GM19438 (cell line): ENCODE data around the gene VASH1.

Experiments
- ATAC-seq: cut with Tn5 transposase; IDR thresholded peaks from one replicate; pipeline ENCODE4 v1.9.1; 2021; ENCODE audit warnings: low read depth; ENCODE audit not compliant: unreplicated experiment

The VASH1 gene

DNA sequence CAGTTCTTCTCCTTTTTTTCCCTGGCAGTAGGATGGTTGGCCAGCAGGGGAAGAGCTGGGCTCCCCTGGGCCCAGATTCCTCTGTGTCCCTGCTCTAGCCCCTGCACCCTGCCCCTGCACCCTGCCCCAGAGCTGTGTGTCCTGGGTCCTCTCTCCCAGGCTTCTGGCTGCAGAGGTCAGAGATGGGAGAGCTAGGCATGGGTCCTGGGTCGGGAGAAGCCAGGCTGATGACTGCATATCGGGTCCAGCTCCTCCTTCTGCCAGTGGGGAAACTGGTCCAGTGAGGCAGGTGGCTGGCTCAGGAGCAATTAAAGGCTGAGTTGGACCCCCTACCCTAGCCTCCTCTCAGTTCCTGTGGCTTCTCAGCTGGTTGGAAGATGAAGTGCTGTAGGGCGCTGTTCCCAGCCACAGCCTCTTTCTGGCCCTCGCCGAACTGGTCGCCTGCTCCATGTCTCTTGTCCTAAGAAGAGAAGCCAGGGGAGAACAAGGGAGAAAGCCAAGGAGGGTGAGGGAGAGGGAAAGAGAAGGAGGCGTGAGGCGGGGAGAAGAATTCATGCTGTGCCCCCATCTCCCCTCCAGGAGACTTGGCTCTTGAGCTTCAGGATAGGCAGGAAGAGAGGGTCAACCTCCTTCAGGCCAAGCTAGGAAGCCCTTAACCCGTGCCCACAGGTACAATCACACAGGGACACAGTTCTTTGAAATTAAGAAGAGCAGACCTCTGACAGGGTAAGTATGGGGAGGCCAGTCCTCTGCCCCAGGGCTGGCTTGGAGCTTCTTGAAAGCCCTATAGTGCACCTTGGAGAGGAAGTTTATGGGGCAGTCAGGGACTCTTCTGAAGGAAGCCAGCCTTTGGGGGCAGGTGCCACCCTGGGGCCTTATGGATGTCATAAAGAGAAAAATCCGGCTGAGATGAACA is 9.5 kb downstream of the VASH1 start:
- no peak for ATAC-seq

DNA sequence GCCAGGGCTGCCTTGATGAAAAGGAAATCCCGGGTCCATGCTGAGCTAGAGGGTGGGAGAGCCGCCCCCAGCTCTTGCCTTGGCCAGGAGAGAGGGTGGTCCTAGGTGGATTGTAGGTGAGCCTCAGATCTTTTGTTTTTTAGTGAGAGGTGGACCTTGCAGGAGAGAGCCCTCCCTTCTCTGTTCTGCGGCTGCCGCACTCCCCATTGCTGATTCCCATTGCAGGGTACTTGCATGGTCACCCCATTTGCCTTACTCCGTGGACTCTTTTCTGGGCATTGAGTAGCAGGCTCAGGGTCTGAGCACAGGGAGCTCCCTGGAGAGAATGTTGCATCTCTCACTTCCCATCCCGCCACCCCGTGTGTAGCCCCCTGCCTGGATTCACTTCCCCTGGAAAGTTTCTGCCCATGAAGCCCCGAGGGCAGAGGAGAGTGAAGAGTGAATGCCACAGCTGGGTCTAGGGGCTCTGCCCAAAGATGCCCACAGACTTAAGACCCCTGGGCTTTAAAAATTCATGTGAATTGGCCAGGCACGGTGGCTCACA is 10.2 kb downstream of the VASH1 start:
- no peak for ATAC-seq

DNA sequence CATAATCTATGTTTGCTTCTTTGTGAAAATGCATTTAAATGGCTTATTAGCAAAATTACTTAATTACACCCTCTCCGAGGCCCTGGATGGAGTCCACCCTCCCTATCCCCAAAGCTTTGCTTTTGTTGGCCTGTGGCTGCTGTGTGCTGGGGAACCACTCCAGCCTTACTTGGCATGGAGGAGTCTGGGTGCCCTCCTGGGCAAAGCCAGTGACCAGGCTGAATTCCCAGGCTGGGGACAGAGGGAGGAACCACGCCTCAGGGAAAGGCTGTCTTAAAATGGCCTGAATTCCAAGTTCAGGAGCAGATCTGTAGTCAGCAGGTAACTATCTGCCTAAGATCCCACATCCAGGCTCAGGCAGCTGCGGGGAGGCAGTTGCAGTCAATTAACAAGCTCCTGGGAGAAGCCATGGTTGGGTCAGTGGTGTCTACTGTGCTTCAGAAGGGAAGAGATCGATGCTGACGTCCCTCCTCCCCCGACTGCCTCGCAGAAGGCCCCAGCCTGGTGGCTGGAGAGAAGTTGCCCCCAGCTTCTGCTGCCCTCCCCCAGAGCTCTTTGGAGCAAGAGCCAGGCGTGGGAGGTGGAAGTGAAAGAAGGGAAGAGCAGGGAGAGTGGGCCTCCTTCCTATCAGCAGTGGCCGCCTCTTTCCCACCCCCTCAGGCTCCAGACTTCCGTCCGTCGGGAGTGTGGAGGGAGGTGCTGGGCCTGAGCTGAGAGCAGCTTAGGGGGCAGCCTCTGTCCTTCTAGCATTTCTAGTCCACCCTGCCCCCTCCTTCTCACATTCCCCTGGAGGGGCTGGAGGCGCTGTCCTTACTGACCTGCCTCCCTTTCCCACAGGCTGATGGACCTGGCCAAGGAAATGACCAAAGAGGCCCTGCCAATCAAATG is 11.3 kb downstream of the VASH1 start:
- no peak for ATAC-seq

DNA sequence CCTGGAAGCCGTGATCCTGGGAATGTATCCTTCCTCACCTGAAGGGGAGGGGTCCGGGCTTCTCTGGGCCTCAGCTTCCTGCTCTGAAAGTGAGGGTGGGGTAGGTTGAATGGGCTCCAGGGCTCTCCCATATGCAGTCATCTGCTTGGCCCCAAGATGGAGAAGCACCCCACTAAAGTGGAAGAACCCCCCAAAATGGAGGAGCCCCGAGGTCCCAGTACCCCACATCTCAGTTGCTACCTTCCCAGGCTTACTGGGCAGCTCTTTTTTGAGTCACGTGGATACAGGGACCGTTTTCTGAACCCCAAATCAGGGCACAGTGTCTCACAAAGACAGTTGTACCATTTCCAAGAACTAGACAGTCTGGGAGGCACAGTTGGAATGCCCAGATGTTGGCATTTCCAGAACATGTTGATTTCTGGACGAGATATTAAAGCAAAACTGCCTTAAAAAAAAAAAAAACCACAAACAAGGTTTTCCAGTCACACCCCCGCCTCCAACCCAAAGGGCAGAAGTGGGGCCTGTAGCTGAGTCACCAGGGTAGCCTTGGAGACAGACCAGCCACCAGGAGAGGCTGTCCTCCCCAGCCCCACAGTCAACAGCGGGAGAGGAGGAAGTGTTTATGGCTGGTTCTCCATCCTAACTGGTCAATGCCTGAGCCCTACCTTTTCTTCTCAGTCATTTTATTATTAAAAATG is 12.1 kb downstream of the VASH1 start:
- ATAC-seq = no peak

DNA sequence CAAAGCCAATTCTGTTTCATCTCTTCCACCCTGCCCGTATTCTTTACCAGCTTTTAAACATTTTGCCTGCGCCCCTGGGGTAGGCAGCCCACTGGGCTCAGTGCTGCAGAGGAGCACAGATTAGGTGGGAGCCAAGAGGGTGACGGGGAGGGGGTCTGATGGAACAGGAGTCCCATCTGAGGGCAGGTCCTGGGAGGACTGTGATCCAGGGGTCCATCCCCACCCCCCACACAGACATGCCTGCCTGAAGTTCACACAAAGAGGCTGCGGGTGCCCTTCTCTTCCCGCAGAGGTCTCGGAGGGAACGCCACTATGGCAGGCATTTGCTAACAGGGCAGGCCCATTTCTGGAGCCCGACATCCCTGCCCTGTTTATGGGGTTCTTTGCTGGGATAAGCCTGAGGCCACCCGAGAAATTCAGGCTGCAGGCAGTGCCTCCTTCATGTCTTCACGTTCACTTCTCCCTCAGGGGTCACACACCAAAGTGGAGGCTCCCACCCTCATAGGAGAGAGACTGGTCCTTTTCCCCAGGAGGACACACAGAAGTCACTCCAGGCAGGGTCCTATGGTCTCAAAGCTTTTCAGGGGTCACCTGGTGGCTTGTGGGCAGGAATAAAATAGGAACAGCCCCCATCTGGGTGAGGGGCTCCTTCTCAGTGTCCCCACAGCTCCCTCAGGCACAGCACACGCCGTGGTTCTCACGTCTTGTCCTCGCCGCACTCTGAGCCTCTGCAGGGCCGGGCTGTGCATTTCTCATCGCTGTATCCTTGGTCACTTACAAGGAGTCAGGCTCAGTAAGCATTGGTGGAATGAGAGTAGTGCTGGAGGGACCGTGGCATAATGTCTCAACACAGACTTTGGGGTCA is 12.9 kb downstream of the VASH1 start:
- no peak for ATAC-seq

DNA sequence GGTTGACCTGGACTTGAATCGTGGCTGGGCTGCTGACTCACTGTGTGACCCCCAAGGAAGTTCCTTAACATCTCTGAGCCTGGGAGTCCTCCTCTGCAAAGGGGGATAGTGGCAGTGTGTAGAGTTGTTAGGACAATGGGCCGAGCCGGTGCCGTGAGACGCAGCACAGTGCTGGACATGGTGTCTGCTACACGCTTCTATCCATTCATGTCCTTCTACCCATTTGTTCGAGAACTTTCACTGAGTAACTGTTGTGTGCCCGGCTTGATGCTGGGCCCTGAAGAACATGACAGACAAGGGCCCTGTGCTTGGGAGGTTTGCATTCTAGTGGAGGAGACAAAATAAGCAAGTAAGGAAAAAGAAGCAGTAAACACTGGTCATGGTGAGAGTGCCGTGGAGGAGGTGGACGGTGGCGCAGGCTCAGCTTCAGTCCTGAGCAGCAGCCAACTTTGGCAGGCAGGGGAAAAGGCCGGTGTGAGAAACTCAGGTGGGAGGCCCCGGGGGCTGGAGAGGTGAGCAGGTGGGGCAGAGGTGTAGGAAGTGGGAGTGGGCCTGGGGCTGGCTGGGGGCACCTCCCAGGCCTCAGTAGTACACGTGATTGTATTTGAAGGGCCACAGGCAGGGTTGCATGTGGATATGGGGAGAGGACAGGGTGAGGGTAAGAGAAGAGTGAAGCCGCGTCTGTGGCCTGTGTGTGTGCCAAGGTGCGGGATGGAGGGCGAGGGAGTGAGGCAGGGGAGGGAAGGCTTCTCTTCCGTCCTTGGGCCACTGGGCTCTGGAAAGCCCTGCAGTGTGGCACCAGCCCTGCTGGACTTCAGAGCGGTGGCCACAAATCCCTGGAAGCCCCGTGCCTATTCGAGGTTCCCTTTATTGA is 13.8 kb downstream of the VASH1 start:
- no peak for ATAC-seq

DNA sequence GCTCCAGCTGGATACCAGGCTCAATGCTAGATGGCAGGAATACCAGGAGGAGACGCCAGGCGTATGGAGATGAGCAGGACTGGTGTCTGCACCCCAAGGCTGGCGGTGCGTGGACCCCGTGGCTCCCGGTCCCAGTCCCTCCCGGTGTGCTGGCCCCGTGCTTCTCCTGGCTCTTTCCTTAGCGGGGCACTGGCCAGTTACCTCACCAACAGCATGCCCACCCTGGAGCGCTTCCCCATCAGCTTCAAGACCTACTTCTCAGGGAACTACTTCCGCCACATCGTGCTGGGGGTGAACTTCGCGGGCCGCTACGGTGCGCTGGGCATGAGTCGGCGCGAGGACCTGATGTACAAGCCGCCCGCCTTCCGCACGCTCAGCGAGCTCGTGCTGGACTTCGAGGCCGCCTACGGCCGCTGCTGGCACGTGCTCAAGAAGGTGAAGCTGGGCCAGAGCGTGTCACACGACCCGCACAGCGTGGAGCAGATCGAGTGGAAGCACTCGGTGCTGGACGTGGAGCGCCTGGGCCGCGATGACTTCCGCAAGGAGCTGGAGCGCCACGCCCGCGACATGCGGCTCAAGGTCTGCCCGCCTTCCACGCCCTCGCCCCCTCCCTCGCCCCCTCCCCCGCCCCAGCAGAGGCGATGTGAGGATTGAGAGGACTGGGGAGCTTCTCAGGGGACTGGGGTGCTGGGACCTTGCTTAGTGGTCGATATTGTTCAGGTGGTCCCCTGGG is 14.6 kb downstream of the VASH1 start:
- ATAC-seq = no peak

DNA sequence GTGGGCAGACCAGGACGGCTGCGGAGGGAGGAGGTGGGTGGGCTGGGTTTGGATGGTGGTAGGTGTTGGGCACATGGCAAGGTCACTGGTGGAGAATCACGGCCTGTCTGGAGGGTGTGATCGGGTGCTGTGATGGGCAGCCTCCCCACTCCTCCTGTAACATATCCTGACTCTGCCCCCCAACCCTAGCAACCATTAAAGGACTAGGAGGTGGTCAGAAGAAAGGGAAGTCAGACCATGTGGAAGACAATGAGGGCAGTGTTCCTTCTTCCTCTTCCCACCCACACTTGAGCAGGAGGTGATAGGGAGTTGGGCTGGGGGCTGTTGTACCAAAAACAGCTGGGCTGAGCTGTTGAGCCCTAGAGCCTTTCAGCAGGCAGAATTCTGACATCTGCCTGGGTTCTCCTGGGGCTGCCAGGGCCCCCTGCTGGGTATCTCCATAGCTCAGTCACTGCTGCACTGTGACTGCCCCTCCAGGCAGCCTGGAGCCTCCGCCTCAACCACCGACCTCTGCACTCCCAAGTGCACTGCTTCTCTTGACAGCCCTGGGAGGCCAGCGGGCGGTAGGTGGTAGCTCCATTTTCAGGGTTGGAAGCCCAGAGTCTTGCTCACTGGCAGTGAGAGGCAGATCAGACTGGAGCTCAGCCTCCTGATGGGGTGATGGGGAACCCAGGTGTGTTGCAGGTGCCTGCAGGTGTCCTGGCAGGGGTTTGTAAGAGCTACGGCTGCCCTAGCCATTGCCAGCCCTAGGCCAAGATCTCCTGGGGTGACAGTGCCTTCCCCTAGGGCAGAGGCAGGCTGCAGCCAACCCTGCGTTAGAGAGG is 15.4 kb downstream of the VASH1 start:
- ATAC-seq = no peak

DNA sequence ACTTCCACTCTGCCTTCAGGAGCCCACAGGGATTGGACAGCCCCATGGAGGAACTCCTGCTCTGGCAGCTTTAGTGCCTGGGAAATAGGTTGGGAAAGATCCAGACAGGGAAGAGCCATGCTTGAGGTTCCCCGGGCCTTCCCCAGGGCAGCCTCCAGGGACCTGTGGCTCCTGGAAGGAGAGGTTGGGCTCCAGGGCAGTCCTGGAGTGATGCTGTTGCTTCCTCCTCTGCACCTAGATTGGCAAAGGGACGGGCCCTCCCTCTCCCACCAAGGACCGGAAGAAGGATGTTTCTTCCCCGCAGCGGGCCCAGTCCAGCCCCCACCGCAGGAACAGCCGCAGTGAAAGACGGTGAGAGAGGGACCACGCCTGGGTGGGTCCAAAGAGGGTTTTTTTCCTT is 16.5 kb downstream of the VASH1 start:
- no peak for ATAC-seq

DNA sequence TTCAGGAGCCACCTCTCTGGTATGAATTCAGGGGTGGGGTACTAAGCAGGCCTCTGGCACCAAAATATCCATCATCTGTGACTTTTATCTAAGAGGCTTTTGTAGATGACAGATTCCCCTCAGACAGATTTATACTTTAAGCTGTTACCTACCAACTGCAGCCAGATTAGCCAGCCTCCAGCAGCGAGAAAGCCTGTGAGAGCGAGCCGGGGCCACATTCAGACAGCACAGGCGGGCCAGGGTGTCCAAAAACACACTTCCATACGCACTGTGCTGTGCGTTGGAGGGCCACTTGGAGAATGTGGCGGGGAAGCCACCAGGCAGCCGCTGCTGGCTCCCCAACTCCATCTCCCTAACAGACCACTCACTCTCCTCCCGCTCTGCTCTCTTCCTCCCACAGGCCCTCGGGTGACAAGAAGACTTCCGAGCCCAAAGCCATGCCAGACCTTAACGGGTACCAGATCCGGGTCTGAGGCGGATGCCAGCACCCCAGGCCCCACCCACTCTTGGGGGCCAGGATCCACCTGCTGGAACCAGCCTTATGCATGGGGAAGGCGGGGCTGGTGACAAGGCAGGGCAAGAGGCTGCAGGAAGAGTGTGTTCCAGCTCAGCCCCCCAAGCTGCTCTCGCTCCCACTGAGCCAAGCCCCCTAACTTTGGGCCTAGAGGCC is 17.4 kb downstream of the VASH1 start:
- ATAC-seq = no peak

DNA sequence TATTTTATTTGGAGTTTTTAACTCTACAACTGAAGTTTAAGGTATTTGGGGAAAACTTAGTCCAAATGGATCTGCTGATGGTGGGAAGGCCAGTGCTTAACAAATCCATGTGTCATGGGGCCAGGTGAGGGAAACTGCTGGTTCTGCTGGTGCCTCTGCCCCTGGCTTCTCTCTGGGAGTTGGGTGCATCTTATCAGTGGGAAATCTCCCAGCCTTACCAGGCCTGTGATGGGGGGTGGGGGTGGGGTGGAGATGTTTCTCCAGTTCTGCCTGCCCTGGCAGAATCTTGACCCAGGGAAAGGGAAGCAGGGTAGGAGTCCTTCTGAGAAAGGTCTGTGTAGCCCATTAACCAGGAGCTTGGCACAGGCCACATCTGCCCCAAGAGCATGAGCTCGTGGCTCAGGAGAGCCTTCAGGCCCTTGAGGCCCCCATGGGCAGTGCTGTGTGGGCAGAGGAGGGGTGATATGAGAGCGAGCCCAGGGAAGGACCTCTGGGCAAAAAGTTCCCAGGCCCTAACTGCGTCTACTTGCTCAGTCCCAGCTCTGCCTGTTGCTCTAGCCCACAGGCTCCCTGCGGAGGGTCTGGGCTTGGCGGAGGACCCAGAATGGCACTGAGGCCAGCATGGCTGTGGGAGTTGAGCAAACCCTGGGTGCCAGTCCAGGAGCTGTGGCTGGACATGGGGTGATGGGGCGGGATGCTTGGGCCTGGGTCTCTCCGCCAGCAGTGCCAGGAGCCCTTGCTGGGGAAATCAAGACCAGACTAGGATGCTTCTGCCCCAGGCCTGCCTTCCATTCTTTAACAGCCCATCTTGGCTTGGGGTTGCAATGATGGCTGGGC is 18.2 kb downstream of the VASH1 start:
- no peak for ATAC-seq

DNA sequence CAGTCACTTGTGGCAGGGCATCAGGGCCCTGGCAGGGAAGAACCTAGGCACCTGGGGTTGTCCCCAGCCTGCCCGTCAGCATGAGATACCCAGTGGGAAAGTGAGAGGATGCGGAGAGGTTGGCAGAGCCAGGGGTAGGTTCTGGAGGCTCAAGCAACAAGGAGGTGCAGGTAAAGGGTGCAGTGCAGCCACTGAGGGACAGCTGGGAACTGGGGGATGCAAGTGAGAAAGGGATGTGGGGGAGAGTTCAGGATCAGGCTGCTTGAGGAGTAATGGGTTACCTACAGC is 18.7 kb downstream of the VASH1 start:
- no peak for ATAC-seq

DNA sequence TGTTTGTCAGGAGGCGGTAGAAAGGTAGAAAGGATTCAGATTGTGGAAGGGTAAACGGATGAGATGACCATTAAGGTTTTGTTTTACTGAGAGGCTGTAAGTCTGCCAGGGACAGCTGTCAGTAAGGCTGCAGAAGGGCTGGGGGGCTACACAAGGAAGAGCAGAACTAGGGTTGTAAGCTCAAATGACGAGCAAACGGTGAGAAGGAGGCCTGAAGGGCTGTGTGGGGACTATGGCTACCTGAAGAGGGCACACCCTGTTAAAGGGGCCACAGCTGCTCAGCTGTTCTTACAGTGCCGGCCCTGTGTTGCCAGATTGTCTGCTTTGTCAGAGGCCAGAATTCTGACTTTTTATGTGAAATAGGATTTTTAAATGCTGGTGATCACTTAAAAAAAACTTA is 19.1 kb downstream of the VASH1 start:
- ATAC-seq = no peak

DNA sequence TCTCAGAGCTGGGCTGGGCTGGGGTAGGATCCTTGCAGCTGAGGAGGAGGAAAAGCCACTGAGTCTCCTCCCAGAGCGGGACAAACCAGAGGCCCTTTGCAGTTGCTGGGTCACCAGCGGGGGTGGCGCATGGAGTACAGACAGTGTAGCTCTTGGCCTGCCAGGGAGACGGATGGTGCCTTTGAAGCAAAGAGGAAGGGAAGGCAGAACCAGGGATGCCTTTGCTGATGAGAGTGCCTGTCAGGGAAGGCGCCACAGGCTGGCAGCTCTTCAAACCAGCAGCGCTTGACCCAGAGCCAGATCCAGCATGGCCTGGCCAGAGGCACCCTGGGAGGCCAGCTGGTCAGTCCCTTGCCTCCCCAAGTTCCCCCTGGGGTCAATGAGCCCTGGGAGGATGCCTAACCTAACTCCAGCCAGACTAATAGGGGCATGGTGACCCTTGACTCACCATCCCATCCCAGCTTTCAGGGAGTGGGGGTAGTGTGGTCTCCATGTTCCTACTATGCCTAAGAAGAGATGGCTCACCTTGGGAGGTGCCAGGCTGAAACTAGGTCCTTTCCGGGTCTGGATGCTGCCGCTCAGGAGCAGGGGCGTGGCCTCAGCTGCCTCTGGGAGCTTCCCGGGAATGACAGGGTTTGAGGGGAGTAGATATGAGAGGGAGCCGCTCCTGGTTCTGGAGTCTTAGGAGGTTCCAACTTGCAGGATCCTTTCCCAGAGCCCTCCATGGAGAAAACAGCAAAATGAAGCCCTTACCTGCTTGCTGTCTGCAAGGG is 19.8 kb downstream of the VASH1 start:
- no peak for ATAC-seq

DNA sequence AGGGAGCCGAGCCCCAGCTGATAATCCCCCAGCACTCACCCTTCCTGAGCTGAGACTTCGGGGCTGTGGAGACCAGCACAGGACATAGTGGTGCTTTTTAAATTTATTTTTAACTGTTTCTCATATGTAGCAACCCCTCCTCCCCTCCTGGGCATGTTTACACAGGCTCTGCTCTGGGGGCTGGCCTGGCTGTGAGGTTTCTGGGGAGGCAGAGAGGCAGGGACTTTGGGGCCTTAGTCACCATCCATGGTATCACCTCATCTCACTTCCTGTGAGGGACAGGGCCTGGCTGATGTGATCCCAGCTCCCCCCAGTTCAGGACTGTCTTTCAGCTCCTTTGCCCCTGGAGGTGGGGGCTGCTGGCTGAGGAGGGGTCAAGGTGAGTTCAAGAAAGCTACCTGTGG is 20.4 kb downstream of the VASH1 start:
- ATAC-seq = no peak
